Lung (tissue), 12 donors: ENCODE measurements around the gene UNC45A. TPM values are rescaled to one million over a fixed set of nuclear protein-coding genes. Genes with fewer than 3 reads are reported as not detected.

Experiments used
- ATAC-seq: fragments of 200-7000 bp; cut with Tn5 transposase; one replicate; pipeline ENCODE4 v1.9.1; 2020; ENCODE audit warnings: moderate number of reproducible peaks; ENCODE audit not compliant: insufficient read depth, low FRiP score
- DNase-seq, 3 donors: peaks; one replicate each; pipeline ENCODE4 v3.0.0-alpha.2; 2013 to 2017
- H3K27ac ChIP-seq, 2 donors: one replicate each; pipeline ENCODE4 v1.5.1; 2013; ENCODE audit warnings: mild to moderate bottlenecking in 2 of 2, moderate library complexity in 2 of 2, control low read depth in 1 of 2, inconsistent platforms in 1 of 2, low read depth in 1 of 2, low read length in 1 of 2
- H3K27me3 ChIP-seq, 3 donors: one replicate each; pipeline ENCODE4 v1.5.1; 2013; ENCODE audit warnings: low read length in 2 of 3; ENCODE audit not compliant: control insufficient read depth in 3 of 3, insufficient read depth in 3 of 3
- H3K36me3 ChIP-seq, 4 donors: one replicate each; pipeline ENCODE4 v1.5.1; 2013; ENCODE audit warnings: low read length in 4 of 4, mild to moderate bottlenecking in 1 of 4, moderate library complexity in 1 of 4; ENCODE audit not compliant: control insufficient read depth in 4 of 4, insufficient read depth in 4 of 4
- H3K4me1 ChIP-seq, 5 donors: one replicate each; pipeline ENCODE4 v1.5.1; 2013; ENCODE audit warnings: low read length in 5 of 5, mild to moderate bottlenecking in 2 of 5, moderate library complexity in 1 of 5; ENCODE audit not compliant: control insufficient read depth in 5 of 5, insufficient read depth in 5 of 5
- H3K4me3 ChIP-seq: one replicate; pipeline ENCODE4 v1.5.1; 2013; ENCODE audit warnings: mild to moderate bottlenecking, control low read depth, moderate library complexity
- H3K9ac ChIP-seq, 2 donors: one replicate each; pipeline ENCODE4 v1.5.1; 2013; ENCODE audit warnings: low read length in 2 of 2, control low read depth in 1 of 2; ENCODE audit not compliant: insufficient read depth in 1 of 2
- H3K9me3 ChIP-seq, 4 donors: one replicate each; pipeline ENCODE4 v1.5.1; 2013; ENCODE audit warnings: low read length in 3 of 4, mild to moderate bottlenecking in 1 of 4, moderate library complexity in 1 of 4; ENCODE audit not compliant: control insufficient read depth in 4 of 4, insufficient read depth in 3 of 4
- WGBS, 2 donors: extraction: QIAGEN DNeasy Blood & Tissue Kit; methylation state at CpG; one replicate each; pipeline ENCODE4 v1.1.7; 2013; 5-methylcytosine and 5-hydroxymethylcytosine counted together
- polyA plus RNA-seq, 2 donors: library from polyadenylated mRNA; stranded (reverse); fragments of 200-250 nt; gene quantifications; one replicate each; pipeline ENCODE4 v1.2.1, GENCODE V29; 2013
- total RNA-seq, 2 donors: library from RNA; depleted of rRNA in 1 of 2; stranded (reverse); fragments of >200 nt in 1 of 2; gene quantifications; one replicate each; pipeline ENCODE4 v1.2.1, GENCODE V29; 2014 to 2021
- TF ChIP-seq, protein P1 (sequence below): IDR thresholded peaks from 2 replicates; pipeline ENCODE4 v1.5.1; 2012; ENCODE audit warnings: mild to moderate bottlenecking; ENCODE audit errors: control extremely low read depth, extremely low read depth
- donor health status: control.
- donor health status: control.
- donor health status: Bipolar disorder and iron deficiency.
- donor health status: healthy.
- donor health status: DM: yes; HTN: yes; CAD: no.

UNC45A gene
- total and polyA plus RNA-seq, 4 donors: 34.4 to 59.6 (median 53.3) TPM

DNA sequence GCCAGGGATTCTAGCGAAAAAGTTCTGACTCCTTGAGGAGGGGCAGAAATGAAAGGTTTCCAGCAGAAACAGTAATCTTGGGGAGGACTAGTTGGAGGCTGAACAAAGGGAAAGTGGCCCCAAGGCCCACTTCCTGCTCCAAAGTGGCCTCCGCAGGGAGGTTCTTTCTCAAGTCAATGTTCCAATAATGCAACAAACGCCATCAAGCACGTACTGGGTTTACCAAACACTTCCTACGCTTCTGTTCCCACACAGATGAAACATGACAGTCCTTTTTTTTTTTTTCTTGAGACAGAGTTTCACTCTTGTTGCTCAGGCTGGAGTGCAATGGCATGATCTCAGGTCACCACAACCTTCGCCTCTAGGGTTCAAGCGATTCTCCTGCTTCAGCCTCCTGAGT, 10.0 kb downstream of the UNC45A start:
- Histone ChIP-seq H3K9me3 (no peaks in the 10 kb centered on the region), H3K27me3 (no peaks in the 10 kb centered on the region), H3K4me3 (no peak overlapping the region), H3K9ac (no peak overlapping the region), H3K36me3 (peaks cover 21 to 74% (median 35%) of the 10 kb centered on the region in 4 donors), H3K4me1 (no peaks in the 10 kb centered on the region), H3K27ac (no peak overlapping the region)
- whole genome bisulfite sequencing, 2 donors: 48 to 85% methylated on average over 7 of the region's 7 CpGs
- TF ChIP-seq, protein P1, sequence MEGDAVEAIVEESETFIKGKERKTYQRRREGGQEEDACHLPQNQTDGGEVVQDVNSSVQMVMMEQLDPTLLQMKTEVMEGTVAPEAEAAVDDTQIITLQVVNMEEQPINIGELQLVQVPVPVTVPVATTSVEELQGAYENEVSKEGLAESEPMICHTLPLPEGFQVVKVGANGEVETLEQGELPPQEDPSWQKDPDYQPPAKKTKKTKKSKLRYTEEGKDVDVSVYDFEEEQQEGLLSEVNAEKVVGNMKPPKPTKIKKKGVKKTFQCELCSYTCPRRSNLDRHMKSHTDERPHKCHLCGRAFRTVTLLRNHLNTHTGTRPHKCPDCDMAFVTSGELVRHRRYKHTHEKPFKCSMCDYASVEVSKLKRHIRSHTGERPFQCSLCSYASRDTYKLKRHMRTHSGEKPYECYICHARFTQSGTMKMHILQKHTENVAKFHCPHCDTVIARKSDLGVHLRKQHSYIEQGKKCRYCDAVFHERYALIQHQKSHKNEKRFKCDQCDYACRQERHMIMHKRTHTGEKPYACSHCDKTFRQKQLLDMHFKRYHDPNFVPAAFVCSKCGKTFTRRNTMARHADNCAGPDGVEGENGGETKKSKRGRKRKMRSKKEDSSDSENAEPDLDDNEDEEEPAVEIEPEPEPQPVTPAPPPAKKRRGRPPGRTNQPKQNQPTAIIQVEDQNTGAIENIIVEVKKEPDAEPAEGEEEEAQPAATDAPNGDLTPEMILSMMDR: no peak
- DNase-seq (no peak), ATAC-seq (no peak)

DNA sequence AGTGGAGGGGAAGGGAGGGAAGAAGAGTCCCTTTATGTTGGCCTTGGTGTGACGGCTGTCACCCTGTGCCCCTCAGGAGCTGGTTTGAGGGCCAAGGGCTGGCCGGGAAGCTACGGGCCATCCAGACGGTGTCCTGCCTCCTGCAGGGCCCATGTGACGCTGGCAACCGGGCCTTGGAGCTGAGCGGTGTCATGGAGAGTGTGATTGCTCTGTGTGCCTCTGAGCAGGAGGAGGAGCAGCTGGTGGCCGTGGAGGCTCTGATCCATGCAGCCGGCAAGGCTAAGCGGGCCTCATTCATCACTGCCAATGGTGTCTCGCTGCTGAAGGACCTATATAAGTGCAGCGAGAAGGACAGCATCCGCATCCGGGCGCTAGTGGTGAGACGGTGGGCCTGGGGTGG, 11.5 kb downstream of the UNC45A start:
- Histone ChIP-seq H3K4me3 (no peak overlapping the region), H3K27me3 (no peaks in the 10 kb centered on the region), H3K9me3 (no peaks in the 10 kb centered on the region), H3K36me3 (peaks cover 17 to 72% (median 33%) of the 10 kb centered on the region in 4 donors), H3K27ac (no peak overlapping the region), H3K4me1 (no peaks in the 10 kb centered on the region), H3K9ac (no peak overlapping the region)
- TF ChIP-seq, protein P1: no peak
- ATAC-seq (no peak), DNase-seq (no peak)
- WGBS, 2 donors: 92 to 96% methylated on average over 16 of the region's 16 CpGs

DNA sequence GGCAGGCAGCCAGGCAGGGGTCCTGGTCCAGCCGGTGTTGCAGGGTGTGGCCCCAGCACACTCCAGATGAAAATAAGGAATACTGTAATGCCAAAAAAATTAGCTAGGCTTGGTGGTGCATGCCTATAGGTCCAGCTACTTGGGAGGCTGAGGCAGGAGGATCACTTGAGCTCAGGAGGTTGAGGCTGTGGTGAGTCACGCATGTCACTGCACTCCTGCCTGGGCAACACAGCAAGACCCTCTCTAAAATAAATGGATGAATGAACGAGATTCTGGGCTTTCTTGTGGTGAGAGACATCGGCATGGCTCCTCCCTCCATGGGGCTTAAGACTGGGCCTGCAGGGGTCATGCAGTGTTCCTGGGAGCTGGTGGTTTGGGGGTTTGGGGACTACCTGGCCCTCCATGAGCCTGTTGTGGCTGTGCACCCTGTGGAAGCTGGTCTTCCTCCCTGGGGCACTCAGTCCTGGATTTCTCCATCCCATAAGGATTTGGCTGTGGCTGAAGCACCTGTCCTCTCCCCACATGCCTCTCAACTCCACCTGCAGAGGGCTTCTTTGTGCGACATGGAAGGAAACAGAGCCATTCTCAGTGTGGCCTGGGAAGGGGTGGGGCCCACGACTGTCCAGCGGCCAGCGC, 12.0 kb downstream of the UNC45A start:
- TF ChIP-seq, protein P1: no peak
- DNase-seq: no peak
- WGBS, 2 donors: 85 to 91% methylated on average over 8 of the region's 8 CpGs

More for the DNA sequence above, 12.0 kb downstream of the UNC45A start:
- no peak for ATAC-seq
- H3K27ac ChIP-seq: no peak overlapping the region
- H3K27me3 ChIP-seq: no peaks in the 10 kb centered on the region
- no peaks in the 10 kb centered on the region for H3K4me1 ChIP-seq
- peaks cover 20 to 74% (median 36%) of the 10 kb centered on the region in 4 donors for H3K36me3 ChIP-seq
- H3K9ac ChIP-seq: no peak overlapping the region
- H3K4me3 ChIP-seq: no peak overlapping the region
- no peaks in the 10 kb centered on the region for H3K9me3 ChIP-seq
